OCI-M2 (cell line): Measurements from ENCODE around the gene SBF2.

Source experiments
- DNase-seq: peaks from one replicate; lab custom pipeline; 2025; ENCODE audit not compliant: unreplicated experiment; lab: John Stamatoyannopoulos, UW

Gene SBF2

GRCh38 chr11:10302359-10302743 lies 8.3 kb upstream of the SBF2 start:
- DNase-seq, result no peak

DNA sequence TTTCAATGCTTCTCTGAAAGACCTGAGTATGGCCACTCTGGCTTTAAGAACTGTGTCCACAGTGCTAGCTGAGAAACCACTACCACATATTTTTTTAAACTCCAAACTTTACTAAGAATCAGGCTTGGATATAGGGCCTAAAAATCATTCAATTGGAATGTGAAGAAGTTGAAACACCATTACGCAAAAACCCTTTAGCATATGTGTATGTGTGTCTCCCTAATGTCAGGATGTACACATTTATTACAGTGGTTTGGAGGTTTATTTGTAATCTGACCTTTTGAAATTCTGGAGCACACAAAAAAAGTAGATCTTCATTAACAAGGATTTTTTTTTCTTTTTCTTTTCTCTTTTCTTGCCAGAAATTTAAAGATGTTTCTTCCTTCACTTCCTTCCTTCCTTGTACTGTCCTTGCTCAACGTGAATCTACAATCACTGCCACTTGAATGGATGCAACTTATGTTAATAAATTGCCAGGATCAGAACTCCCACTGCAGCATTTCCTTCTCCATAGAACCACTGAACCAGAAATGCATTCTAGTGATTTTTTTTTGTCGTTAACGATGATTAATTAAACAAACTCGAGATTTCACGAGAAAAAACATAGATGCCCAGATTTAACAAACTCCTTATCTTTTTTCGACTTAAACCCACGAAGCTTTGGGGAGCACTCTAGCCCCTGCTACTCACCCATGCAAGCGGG lies 7.8 kb upstream of the SBF2 start:
- no peak for DNase-seq

- DNase-seq, result no peak
Measured at GRCh38 chr11:10298342-10298741, 4.3 kb upstream of the SBF2 start.

DNA sequence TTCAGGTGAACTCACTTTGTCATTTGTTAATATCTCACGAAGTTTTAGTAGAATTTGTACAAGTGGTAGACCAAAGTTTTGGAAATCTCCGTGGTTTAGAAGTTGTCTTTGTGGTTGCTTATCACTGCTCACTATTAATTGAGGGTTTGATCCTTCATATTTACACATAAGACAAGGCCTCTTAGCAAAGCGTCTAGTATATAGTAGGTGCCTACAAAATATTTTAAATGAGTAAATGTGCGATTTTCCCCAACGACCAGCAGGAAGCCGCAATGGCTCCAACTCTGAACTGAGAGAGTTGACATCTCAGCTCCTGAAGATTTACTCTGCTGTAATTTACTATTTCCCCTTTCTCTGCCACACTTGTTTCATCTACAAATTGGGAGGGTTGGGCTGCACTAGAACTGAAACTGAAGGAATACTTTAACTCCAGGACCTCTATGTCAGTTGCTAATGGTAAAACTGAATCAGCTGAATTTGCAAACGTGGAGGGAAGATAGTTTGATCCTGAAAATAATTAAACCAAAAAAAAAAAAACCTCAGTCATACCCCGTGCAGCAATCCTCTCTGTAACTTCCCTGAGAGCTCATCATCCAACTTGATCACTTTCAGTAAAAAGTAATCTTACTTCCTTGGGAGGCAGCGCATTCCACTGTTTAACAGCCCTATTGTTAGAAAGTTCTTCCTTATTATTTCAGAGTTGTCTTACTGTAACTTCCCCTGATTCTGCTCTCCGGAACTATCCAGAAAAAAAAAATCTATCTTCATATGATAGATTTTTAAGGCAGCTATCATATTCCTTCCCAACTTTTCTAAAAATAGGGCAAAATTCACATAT lies 1.3 kb upstream of the SBF2 start:
- no peak for DNase-seq

- no peak for DNase-seq
Measured at GRCh38 chr11:10294290-10294953, 403 bp upstream of the SBF2 start.

GRCh38 chr11:10291801-10292638 lies 2.0 kb downstream of the SBF2 start:
- no peak for DNase-seq

GRCh38 chr11:10289765-10290380 lies 4.1 kb downstream of the SBF2 start:
- no peak for DNase-seq

DNA sequence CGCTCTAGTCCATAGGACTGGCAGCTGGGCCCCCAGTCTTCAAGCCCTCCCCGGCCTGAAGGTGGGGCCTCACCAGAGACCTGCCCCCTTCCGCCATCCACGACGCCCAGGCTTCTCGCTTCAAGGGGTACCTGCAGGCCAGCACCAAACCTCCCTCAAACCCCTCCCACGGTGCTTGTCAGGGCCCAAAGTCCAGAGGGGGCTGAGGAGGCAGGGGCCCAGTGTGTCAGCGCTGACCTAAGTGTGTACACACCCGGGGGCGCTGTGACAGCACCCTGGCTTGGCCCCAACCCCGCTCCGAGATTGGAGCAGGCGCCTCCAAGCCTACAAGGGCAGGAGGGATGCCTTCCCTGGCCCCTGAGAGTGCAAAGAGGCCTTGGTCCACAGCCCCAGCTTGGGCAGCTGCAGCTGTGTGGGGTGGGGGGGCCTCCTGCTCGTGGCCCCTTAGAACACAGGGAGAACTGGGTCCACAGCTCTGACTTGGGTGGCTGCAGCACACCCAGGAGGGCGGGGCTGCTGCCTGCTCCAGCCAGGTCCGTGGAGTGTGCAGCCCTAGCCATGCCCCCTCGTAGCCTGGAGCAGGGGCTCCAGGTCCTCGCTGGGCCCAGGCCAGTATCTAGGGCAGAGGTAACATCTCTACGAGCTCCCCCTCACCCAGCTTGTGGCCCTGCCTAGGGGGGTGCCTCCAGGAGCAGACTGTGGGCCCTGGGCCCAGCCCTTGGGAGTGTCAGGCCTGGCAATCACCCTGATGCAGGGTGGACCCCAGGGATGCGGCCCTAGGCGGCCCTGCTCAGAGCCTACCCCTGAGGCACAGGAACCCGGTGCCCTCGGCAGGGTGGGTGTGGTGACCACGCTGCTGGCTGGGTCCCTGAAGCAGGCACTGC lies 4.9 kb downstream of the SBF2 start:
- DNase-seq, result no peak

- no peak for DNase-seq
Measured at GRCh38 chr11:10287766-10288715, 6.0 kb downstream of the SBF2 start.

GRCh38 chr11:10287140-10287539 lies 6.9 kb downstream of the SBF2 start:
- no peak for DNase-seq

GRCh38 chr11:10285148-10285802 lies 8.7 kb downstream of the SBF2 start:
- no peak for DNase-seq

GRCh38 chr11:10283991-10284390 lies 10.0 kb downstream of the SBF2 start:
- no peak for DNase-seq

DNA sequence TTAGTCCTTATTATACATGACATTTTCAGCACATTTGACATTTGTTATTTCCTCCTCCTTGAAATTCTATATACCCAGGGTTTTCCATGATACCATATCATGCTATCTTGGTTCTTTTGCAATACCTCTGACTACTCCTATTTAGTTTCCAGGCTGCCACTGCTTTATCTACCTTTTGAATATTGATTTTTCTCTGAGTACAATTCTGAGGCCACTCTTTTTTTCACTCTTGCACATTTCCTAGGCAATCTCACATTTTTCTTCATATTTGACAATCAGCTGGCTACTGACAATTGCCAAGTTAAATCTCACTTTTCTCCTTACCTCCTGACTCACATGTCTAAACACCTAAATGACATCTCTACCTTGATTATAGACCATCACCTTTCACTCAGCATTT lies 11.9 kb downstream of the SBF2 start:
- DNase-seq, result no peak

DNA sequence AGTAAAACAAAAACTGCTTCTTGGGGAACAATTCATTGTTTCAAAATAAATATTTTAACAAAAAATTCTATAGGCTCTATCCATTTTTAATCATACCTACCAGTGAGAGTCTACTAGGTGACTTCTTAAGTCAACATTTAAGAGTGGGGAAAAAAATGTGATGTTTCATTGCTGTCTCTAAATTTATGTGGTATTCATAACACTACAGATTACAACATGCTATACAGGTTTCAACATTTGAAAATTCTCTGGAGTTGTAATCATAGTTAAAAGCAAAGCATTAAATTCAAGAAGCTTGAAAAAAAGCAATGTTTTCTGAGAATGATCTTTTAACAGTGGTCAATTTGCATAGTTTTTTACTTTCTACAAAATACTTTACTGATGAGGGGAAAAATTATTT lies 18.3 kb downstream of the SBF2 start:
- DNase-seq, result no peak

GRCh38 chr11:10274726-10275125 lies 19.3 kb downstream of the SBF2 start:
- DNase-seq, result no peak

DNA sequence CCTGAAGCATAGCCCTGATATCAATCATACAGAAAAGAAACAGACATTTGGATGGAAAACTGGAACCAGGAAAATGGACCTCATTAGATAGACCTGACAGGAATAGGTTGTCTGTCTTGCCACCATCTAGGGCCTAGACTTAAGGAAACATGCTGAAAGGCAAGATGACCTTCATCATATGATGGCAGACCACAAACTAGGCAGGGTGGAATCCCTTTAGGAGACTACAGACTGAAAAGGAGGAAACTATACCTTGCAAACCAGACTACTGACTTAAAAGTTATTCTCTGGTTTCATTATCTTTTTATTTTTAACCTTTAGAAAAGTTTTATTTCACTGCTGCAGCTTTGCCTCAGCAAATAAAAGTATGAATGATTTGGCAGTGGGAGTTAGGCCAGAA lies 20.3 kb downstream of the SBF2 start:
- DNase-seq, result no peak

DNA sequence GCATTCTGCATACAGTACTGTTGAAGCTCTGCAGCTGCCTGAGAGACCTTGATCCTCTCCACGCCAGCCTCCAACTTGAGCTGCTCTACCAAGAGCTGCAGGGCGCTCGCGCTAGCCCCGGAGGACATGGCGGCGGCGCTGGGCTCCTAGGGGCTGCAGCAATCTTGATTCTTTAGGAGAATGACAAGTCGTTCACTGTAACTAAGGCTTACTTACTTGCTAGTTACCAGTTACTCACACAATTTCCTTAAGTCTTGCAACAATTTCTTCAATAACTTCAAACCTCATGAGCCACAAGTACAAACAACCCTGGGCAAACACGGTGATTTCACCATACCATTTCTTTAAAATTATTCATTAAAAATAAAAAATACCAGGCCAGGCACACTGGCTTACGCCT lies 21.9 kb downstream of the SBF2 start:
- no peak for DNase-seq
